Fibroblast of villous mesenchyme (primary cell): ENCODE measurements around the gene STX8. TPM values are rescaled to one million over a fixed set of nuclear protein-coding genes. Genes with fewer than 3 reads are reported as not detected.

Experiments used
- DNase-seq: peaks from one replicate; pipeline ENCODE4 v3.0.0-alpha.2; 2010; ENCODE audit warnings: low read depth
- H3K4me3 ChIP-seq: 2 replicates; pipeline ENCODE4 v1.5.1; 2011; ENCODE audit warnings: low read depth, mild to moderate bottlenecking, low read length
- CTCF ChIP-seq: IDR thresholded peaks from 2 replicates; pipeline ENCODE4 v1.5.1; 2012; ENCODE audit warnings: low read depth, mild to moderate bottlenecking, low read length; ENCODE audit not compliant: insufficient read depth
- total RNA-seq: library from RNA; depleted of rRNA; stranded (reverse); fragments of >200 nt; gene quantifications from 2 replicates; pipeline ENCODE4 v1.2.3, GENCODE V29; 2012

Gene STX8
- total RNA-seq, 1 donor: 91.1 TPM

- H3K4me3 ChIP-seq: no peak overlapping the region
- no peak for TF ChIP-seq CTCF
- DNase-seq: peak; percentile 57
Measured at GRCh38 chr17:9232591-9233270, 342.9 kb downstream of the STX8 start.

GRCh38 chr17:9232155-9232475 lies 343.5 kb downstream of the STX8 start:
- no peak overlapping the region for H3K4me3 ChIP-seq
- no peak for TF ChIP-seq CTCF
- no peak for DNase-seq

GRCh38 chr17:9231449-9232154 lies 344.0 kb downstream of the STX8 start:
- no peak overlapping the region for H3K4me3 ChIP-seq
- no peak for DNase-seq
- no peak for TF ChIP-seq CTCF

- no peak for TF ChIP-seq CTCF
Measured at GRCh38 chr17:9230861-9231260, 344.8 kb downstream of the STX8 start.

GRCh38 chr17:9230346-9230745 lies 345.3 kb downstream of the STX8 start:
- peak; percentile 39 for DNase-seq
- TF ChIP-seq CTCF: no peak
- no peak overlapping the region for H3K4me3 ChIP-seq

More at GRCh38 chr17:9230861-9231260, 344.8 kb downstream of the STX8 start:
- DNase-seq: no peak
- H3K4me3 ChIP-seq: no peak overlapping the region

- H3K4me3 ChIP-seq: no peak overlapping the region
- DNase-seq: no peak
- TF ChIP-seq CTCF: no peak
Measured at GRCh38 chr17:9229826-9230201, 345.8 kb downstream of the STX8 start.
